CD14-positive monocyte (primary cell): ENCODE measurements around the gene TIAM2. TPM values are rescaled to one million over a fixed set of nuclear protein-coding genes. Genes with fewer than 3 reads are reported as not detected.

Source experiments
- DNase-seq, 3 donors: peaks; one replicate each; pipeline ENCODE4 v3.0.0-alpha.2; 2011 to 2022
- H2AFZ ChIP-seq: 2 replicates; pipeline ENCODE4 v1.6.0; 2012; ENCODE audit warnings: mild to moderate bottlenecking, low read depth, low read length, inconsistent platforms; ENCODE audit not compliant: insufficient read depth, poor library complexity, severe bottlenecking
- H3K27ac ChIP-seq, 2 donors: 1 replicate in 1 of 2; 2 replicates in 1 of 2; pipeline ENCODE4 v1.5.1; 2012 to 2013; ENCODE audit warnings: low read length in 2 of 2, control low read depth in 1 of 2, inconsistent platforms in 1 of 2, low read depth in 1 of 2, mild to moderate bottlenecking in 1 of 2
- H3K27me3 ChIP-seq, 2 donors: one replicate each; pipeline versions ENCODE4 v1.6.0 to v1.6.1; 2011 to 2013; ENCODE audit warnings: low read length in 2 of 2; ENCODE audit not compliant: control insufficient read depth in 2 of 2, insufficient read depth in 2 of 2
- H3K36me3 ChIP-seq, 2 donors: replicated peaks in 1 of 2; 1 replicate in 1 of 2; 2 replicates in 1 of 2; pipeline versions ENCODE4 v1.5.1 to v1.6.1; 2012 to 2013; ENCODE audit warnings: low read length in 2 of 2, control low read depth in 1 of 2, inconsistent platforms in 1 of 2, mild to moderate bottlenecking in 1 of 2; ENCODE audit not compliant: insufficient read depth in 2 of 2, control insufficient read depth in 1 of 2
- H3K4me1 ChIP-seq, 2 donors: 1 replicate in 1 of 2; 2 replicates in 1 of 2; pipeline versions ENCODE4 v1.5.1 to v1.6.1; 2012 to 2013; ENCODE audit warnings: low read length in 2 of 2, control low read depth in 1 of 2, inconsistent platforms in 1 of 2, mild to moderate bottlenecking in 1 of 2, moderate library complexity in 1 of 2; ENCODE audit not compliant: insufficient read depth in 2 of 2, control insufficient read depth in 1 of 2
- H3K4me2 ChIP-seq: replicated peaks from 2 replicates; pipeline ENCODE3; 2012; ENCODE audit warnings: low read length, moderate library complexity, mild to moderate bottlenecking; ENCODE audit not compliant: poor library complexity, severe bottlenecking; ENCODE audit errors: extremely low read depth
- H3K4me3 ChIP-seq, 3 experiments: fragments of 200-600 bp in 1 of 3; sonication (generic) in 1 of 3; replicated peaks in 1 of 3; 1 replicate in 2 of 3; 2 replicates in 1 of 3; pipeline ENCODE4 v1.5.1; 2011 to 2013; ENCODE audit warnings: low read length in 3 of 3, mild to moderate bottlenecking in 3 of 3, control low read depth in 2 of 3, low read depth in 2 of 3, inconsistent platforms in 1 of 3, moderate library complexity in 1 of 3
- H3K79me2 ChIP-seq: 2 replicates; pipeline ENCODE4 v1.6.0; 2012; ENCODE audit warnings: mild to moderate bottlenecking, control low read depth, inconsistent platforms, low read length, moderate library complexity; ENCODE audit not compliant: insufficient read depth
- H3K9ac ChIP-seq: 2 replicates; pipeline ENCODE4 v1.6.0; 2017; ENCODE audit warnings: low read length, mild to moderate bottlenecking; ENCODE audit not compliant: insufficient read depth, poor library complexity, severe bottlenecking
- H3K9me3 ChIP-seq, 2 donors: replicated peaks in 1 of 2; 1 replicate in 1 of 2; 2 replicates in 1 of 2; pipeline versions ENCODE4 v1.5.1 to v1.6.1; 2012 to 2013; ENCODE audit warnings: low read length in 2 of 2, control low read depth in 1 of 2; ENCODE audit not compliant: control insufficient read depth in 1 of 2, insufficient read depth in 1 of 2
- H4K20me1 ChIP-seq: 2 replicates; pipeline ENCODE4 v1.6.0; 2012; ENCODE audit warnings: mild to moderate bottlenecking, low read length, control low read depth, moderate library complexity; ENCODE audit not compliant: insufficient read depth
- H3K27ac Mint-ChIP-seq, 7 donors: one replicate each; pipeline ENCODE4 v1.8.0; 2020; ENCODE audit warnings: mild to moderate bottlenecking in 7 of 7, mixed read lengths in 7 of 7, moderate library complexity in 6 of 7, inconsistent platforms in 2 of 7
- H3K27me3 Mint-ChIP-seq, 3 donors: one replicate each; pipeline ENCODE4 v1.8.0; 2021 to 2022; ENCODE audit warnings: low read depth in 3 of 3, mild to moderate bottlenecking in 3 of 3, mixed read lengths in 3 of 3, moderate library complexity in 3 of 3, inconsistent platforms in 1 of 3
- H3K36me3 Mint-ChIP-seq, 2 donors: one replicate each; pipeline ENCODE4 v1.8.0; 2020; ENCODE audit warnings: mixed read lengths in 2 of 2, inconsistent platforms in 1 of 2, mild to moderate bottlenecking in 1 of 2
- H3K4me1 Mint-ChIP-seq: one replicate; pipeline ENCODE4 v1.8.0; 2020; ENCODE audit warnings: mild to moderate bottlenecking, mixed read lengths
- H3K4me3 Mint-ChIP-seq, 2 donors: one replicate each; pipeline ENCODE4 v1.8.0; 2020; ENCODE audit warnings: mild to moderate bottlenecking in 2 of 2, mixed read lengths in 2 of 2, moderate library complexity in 1 of 2
- H3K9me3 Mint-ChIP-seq, 7 donors: one replicate each; pipeline ENCODE4 v1.8.0; 2020 to 2022; ENCODE audit warnings: mixed read lengths in 7 of 7, mild to moderate bottlenecking in 6 of 7, moderate library complexity in 6 of 7, inconsistent platforms in 2 of 7
- WGBS: methylation state at CpG from one replicate; pipeline ENCODE4 v1.1.5; 2013; ENCODE audit warnings: missing lambda C conversion rate; ENCODE audit not compliant: insufficient coverage; 5-methylcytosine and 5-hydroxymethylcytosine counted together
- intact Hi-C, 2 donors: fragments of 100-400 bp; cut with micrococcal nuclease; formaldehyde crosslinking; loops; one replicate each; pipeline versions ENCODE4 v1.15.0 to v1.15.1; 2023
- polyA plus RNA-seq, 3 donors: library from polyadenylated mRNA; depleted of rRNA in 1 of 3; unstranded in 2 of 3; stranded (reverse) in 1 of 3; fragments of 300-500 nt in 2 of 3; fragments of >200 nt in 1 of 3; fragmentation: Illumina TruSeq in 2 of 3; gene quantifications; 1 replicate in 2 of 3; 2 replicates in 1 of 3; pipeline ENCODE4 v1.2.3, GENCODE V29; 2012 to 2021
- TF ChIP-seq, protein P1 (sequence below): fragments of 200-600 bp; IDR thresholded peaks from one replicate; pipeline ENCODE4 v1.8.0; 2022; ENCODE audit warnings: antibody characterized with exemption, mild to moderate bottlenecking

TIAM2 gene
- polyA plus RNA-seq, 3 donors = 0.25 to 4.2 (median 0.67) TPM

DNA sequence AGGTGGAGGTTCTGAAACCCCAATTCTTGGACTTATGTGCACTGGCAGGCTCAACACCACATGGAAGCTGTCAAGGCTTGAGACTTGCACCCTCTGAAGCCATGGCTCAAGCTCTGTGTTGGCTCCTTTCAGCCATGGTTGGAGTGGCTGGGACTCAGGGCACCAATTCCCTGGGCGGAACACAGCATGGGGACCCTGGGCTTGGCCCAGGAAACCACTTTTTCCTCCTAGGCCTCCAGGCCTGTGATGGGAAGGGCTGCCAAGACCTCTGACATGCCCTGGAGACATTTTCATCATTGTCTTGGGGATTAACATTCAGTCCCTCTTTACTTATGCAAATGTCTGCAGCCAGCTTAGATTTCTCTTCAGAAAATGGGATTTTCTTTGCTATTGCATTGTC, 242.5 kb downstream of the TIAM2 start:
- H3K4me1 Mint-ChIP-seq = no peaks in the 10 kb centered on the region
- WGBS = 71% methylated on average over 1 of the region's 1 CpG

DNA sequence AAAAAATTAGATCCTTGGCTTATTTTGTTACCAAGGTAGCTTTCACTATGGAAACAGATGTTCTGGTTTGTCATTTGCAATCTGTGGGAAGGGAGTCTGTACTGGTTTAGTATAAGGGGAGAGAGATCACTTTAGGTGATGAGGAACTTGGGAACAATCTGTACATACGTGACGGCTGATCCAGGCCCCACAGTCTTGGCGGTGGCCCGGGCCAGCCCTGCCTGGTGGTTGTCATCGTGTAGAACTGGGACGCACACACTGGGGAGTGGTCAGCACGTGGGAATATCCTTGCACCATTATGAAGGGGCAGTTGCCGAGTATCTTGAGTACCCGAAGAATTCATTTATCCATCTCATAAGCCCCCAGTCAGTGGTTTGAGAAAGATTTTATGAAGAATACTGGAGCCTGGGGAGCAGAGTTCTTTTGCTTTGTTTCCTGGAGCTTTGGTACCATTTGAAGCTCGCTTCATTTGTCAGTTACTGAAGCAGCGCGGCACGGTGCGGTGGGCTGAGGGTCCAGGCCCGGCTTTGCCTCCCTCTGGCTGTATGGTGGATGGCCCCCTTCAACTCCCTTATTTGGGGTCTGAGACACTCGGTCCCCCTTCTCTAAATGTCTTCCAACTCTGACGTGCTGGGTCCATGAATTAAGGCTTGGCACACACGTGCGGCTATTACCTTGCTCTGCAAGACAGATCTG, 245.9 kb downstream of the TIAM2 start:
- H3K36me3 Mint-ChIP-seq = no peaks in the 10 kb centered on the region
- WGBS = 93% methylated on average over 5 of the region's 19 CpGs
- H3K9me3 ChIP-seq = peaks cover 0 to 6% of the 10 kb centered on the region in 2 donors
- no peak overlapping the region for H2AFZ ChIP-seq
- no peaks in the 10 kb centered on the region for H3K4me1 Mint-ChIP-seq
- H3K9ac ChIP-seq = no peak overlapping the region
- H3K4me3 Mint-ChIP-seq = no peak overlapping the region
- H3K27ac ChIP-seq = no peak overlapping the region
- peaks cover 0 to 2% (median 1%) of the 10 kb centered on the region in 3 donors for H3K27me3 Mint-ChIP-seq
- no peaks in the 10 kb centered on the region for H3K79me2 ChIP-seq
- no peak for DNase-seq
- no peaks in the 10 kb centered on the region for H3K36me3 ChIP-seq
- intact Hi-C loops = no loop called here
- no peaks in the 10 kb centered on the region for H3K27me3 ChIP-seq
- no peak overlapping the region for H3K4me2 ChIP-seq
- no peak overlapping the region for H3K4me3 ChIP-seq
- H3K4me1 ChIP-seq = no peaks in the 10 kb centered on the region
- H3K9me3 Mint-ChIP-seq = peaks cover 0 to 12% (median 5%) of the 10 kb centered on the region in 7 donors
- no peaks in the 10 kb centered on the region for H4K20me1 ChIP-seq
- no peak overlapping the region for H3K27ac Mint-ChIP-seq
- TF ChIP-seq, protein P1, sequence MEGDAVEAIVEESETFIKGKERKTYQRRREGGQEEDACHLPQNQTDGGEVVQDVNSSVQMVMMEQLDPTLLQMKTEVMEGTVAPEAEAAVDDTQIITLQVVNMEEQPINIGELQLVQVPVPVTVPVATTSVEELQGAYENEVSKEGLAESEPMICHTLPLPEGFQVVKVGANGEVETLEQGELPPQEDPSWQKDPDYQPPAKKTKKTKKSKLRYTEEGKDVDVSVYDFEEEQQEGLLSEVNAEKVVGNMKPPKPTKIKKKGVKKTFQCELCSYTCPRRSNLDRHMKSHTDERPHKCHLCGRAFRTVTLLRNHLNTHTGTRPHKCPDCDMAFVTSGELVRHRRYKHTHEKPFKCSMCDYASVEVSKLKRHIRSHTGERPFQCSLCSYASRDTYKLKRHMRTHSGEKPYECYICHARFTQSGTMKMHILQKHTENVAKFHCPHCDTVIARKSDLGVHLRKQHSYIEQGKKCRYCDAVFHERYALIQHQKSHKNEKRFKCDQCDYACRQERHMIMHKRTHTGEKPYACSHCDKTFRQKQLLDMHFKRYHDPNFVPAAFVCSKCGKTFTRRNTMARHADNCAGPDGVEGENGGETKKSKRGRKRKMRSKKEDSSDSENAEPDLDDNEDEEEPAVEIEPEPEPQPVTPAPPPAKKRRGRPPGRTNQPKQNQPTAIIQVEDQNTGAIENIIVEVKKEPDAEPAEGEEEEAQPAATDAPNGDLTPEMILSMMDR = no peak

More for the DNA sequence above, 242.5 kb downstream of the TIAM2 start:
- TF ChIP-seq, protein P1 = no peak
- H3K4me3 Mint-ChIP-seq = no peak overlapping the region
- Histone ChIP-seq H3K4me1 (no peaks in the 10 kb centered on the region), H3K79me2 (no peaks in the 10 kb centered on the region), H3K27me3 (no peaks in the 10 kb centered on the region), H2AFZ (no peak overlapping the region), H3K36me3 (no peaks in the 10 kb centered on the region), H3K9ac (no peak overlapping the region), H3K9me3 (peaks cover 0 to 6% of the 10 kb centered on the region in 2 donors), H3K4me2 (no peak overlapping the region), H4K20me1 (no peaks in the 10 kb centered on the region), H3K27ac (no peak overlapping the region), H3K4me3 (no peak overlapping the region)
- H3K27me3 Mint-ChIP-seq = peaks cover 0 to 2% (median 1%) of the 10 kb centered on the region in 3 donors
- no peaks in the 10 kb centered on the region for H3K36me3 Mint-ChIP-seq
- H3K9me3 Mint-ChIP-seq = peaks cover 0 to 12% (median 5%) of the 10 kb centered on the region in 7 donors
- no peak overlapping the region for H3K27ac Mint-ChIP-seq
- intact Hi-C loops = no loop called here
- DNase-seq = no peak
